IMR-90 (cell line): ENCODE results near the gene CBFA2T3. TPM values are rescaled to one million over a fixed set of nuclear protein-coding genes. Genes with fewer than 3 reads are reported as not detected.

Experiments used
- ATAC-seq: fragments of 200-7000 bp; cut with Tn5 transposase; 2 replicates; pipeline ENCODE4 v1.9.1; 2020; ENCODE audit warnings: low read depth, mild to moderate bottlenecking, moderate library complexity
- BruUV-seq: library from RNA; stranded (reverse); fragments of 400-500 nt; replicated peaks from 2 replicates; lab custom pipeline; 2021; lab: Mats Ljungman, UMichigan
- CTCF ChIA-PET: fragments of 300-600 bp; formaldehyde crosslinking; extraction: SDS; loops from one replicate; lab custom pipeline; 2021; ENCODE audit warnings: antibody characterized with exemption; lab: Yijun Ruan, JAX
- POLR2A ChIA-PET: fragments of 300-600 bp; sonication (Branson Sonifier 250); formaldehyde crosslinking; loops from one replicate; lab custom pipeline; 2022; ENCODE audit warnings: antibody characterized with exemption; ENCODE audit not compliant: unreplicated experiment; lab: Charles Lee
- DNase-seq: peaks from one replicate; pipeline ENCODE4 v3.0.0; 2013
- H2AFZ ChIP-seq: replicated peaks from 2 replicates; pipeline ENCODE3; 2013; ENCODE audit warnings: low read length, mild to moderate bottlenecking; ENCODE audit not compliant: poor library complexity
- H2AK5ac ChIP-seq: 2 replicates; pipeline ENCODE4 v1.6.1; 2013; ENCODE audit warnings: low read depth, low read length, inconsistent platforms
- H2AK9ac ChIP-seq: replicated peaks from 2 replicates; pipeline ENCODE3; 2013; ENCODE audit warnings: mild to moderate bottlenecking, low read depth, low read length, moderate library complexity; ENCODE audit not compliant: poor library complexity
- H2BK120ac ChIP-seq: 2 replicates; pipeline ENCODE4 v1.6.1; 2013; ENCODE audit warnings: low read depth, low read length, inconsistent platforms
- H2BK15ac ChIP-seq: 3 replicates; pipeline ENCODE4 v1.6.1; 2013; ENCODE audit warnings: low read depth, low read length, inconsistent platforms
- H2BK20ac ChIP-seq: 2 replicates; pipeline ENCODE4 v1.6.1; 2013; ENCODE audit warnings: low read depth, mild to moderate bottlenecking, inconsistent platforms, low read length, moderate library complexity
- H2BK5ac ChIP-seq: 2 replicates; pipeline ENCODE4 v1.6.1; 2013; ENCODE audit warnings: mild to moderate bottlenecking, low read depth, low read length, inconsistent platforms; ENCODE audit not compliant: poor library complexity, severe bottlenecking
- H3K14ac ChIP-seq: replicated peaks from 2 replicates; pipeline ENCODE4 v1.6.1; 2013; ENCODE audit warnings: low read depth, low read length, inconsistent platforms
- H3K18ac ChIP-seq: 2 replicates; pipeline ENCODE4 v1.6.1; 2013; ENCODE audit warnings: low read depth, low read length, control low read depth
- H3K23ac ChIP-seq: 2 replicates; pipeline ENCODE4 v1.6.1; 2013; ENCODE audit warnings: low read depth, low read length, inconsistent platforms
- H3K27ac ChIP-seq: 2 replicates; pipeline ENCODE4 v1.5.1; 2013; ENCODE audit warnings: mild to moderate bottlenecking, control low read depth, low read length; ENCODE audit not compliant: insufficient read depth
- H3K27me3 ChIP-seq: 2 replicates; pipeline ENCODE4 v1.6.1; 2013; ENCODE audit warnings: low read length; ENCODE audit not compliant: control insufficient read depth, insufficient read depth
- H3K36me3 ChIP-seq: 2 replicates; pipeline ENCODE4 v1.6.1; 2013; ENCODE audit warnings: low read length, mixed read lengths; ENCODE audit not compliant: control insufficient read depth, insufficient read depth
- H3K4ac ChIP-seq: 2 replicates; pipeline ENCODE4 v1.6.1; 2013; ENCODE audit warnings: low read depth, low read length, inconsistent platforms
- H3K4me1 ChIP-seq: 2 replicates; pipeline ENCODE4 v1.6.1; 2013; ENCODE audit warnings: low read length, mixed read lengths; ENCODE audit not compliant: control insufficient read depth, insufficient read depth
- H3K4me2 ChIP-seq: 2 replicates; pipeline ENCODE4 v1.6.1; 2013; ENCODE audit warnings: low read depth, mild to moderate bottlenecking, control low read depth, low read length, moderate library complexity
- H3K4me3 ChIP-seq: 2 replicates; pipeline ENCODE4 v1.5.1; 2013; ENCODE audit warnings: low read depth, mild to moderate bottlenecking, control low read depth, low read length, moderate library complexity; ENCODE audit not compliant: insufficient read depth
- H3K56ac ChIP-seq: 2 replicates; pipeline ENCODE4 v1.6.1; 2013; ENCODE audit warnings: low read length, inconsistent platforms; ENCODE audit not compliant: insufficient read depth; ENCODE audit errors: extremely low read depth
- H3K79me1 ChIP-seq, 2 experiments: 2 replicates each; pipeline ENCODE4 v1.6.1; 2013; ENCODE audit warnings: low read length in 2 of 2, inconsistent platforms in 1 of 2, low read depth in 1 of 2
- H3K9ac ChIP-seq: 2 replicates; pipeline ENCODE4 v1.6.1; 2013; ENCODE audit warnings: low read depth, low read length, control low read depth
- H3K9me1 ChIP-seq: 2 replicates; pipeline ENCODE4 v1.6.1; 2013; ENCODE audit warnings: low read length, inconsistent platforms; ENCODE audit not compliant: insufficient read depth
- H3K9me3 ChIP-seq: 2 replicates; pipeline ENCODE4 v1.6.1; 2013; ENCODE audit warnings: low read length; ENCODE audit not compliant: control insufficient read depth, insufficient read depth
- H4K20me1 ChIP-seq: 2 replicates; pipeline ENCODE4 v1.6.1; 2013; ENCODE audit warnings: low read length, inconsistent platforms; ENCODE audit not compliant: insufficient read depth
- H4K5ac ChIP-seq: 2 replicates; pipeline ENCODE4 v1.6.1; 2013; ENCODE audit warnings: mild to moderate bottlenecking, low read depth, low read length, control low read depth
- H4K8ac ChIP-seq, 2 experiments: 2 replicates each; pipeline ENCODE4 v1.6.1; 2013; ENCODE audit warnings: low read depth in 2 of 2, low read length in 2 of 2, control low read depth in 1 of 2, inconsistent platforms in 1 of 2
- H4K91ac ChIP-seq: 2 replicates; pipeline ENCODE4 v1.6.1; 2013; ENCODE audit warnings: low read depth, low read length, inconsistent platforms; ENCODE audit not compliant: insufficient read depth
- BHLHE40 ChIP-seq: fragments of 150-350 bp; IDR thresholded peaks from 2 replicates; pipeline ENCODE4 v1.6.1; 2016; ENCODE audit warnings: mild to moderate bottlenecking, low read depth, low read length
- CEBPB ChIP-seq: IDR thresholded peaks from 2 replicates; pipeline ENCODE4 v1.6.1; 2012; ENCODE audit warnings: low read depth, low read length, improper control_type of control experiment
- CHD1 ChIP-seq: IDR thresholded peaks from 2 replicates; pipeline ENCODE4 v1.6.1; 2012; ENCODE audit warnings: low read depth, low read length, improper control_type of control experiment
- CTCF ChIP-seq: conservative IDR thresholded peaks from 2 replicates; pipeline ENCODE4 v1.5.1; 2012; ENCODE audit warnings: mild to moderate bottlenecking, low read depth, low read length, improper control_type of control experiment
- ELK1 ChIP-seq: fragments of 150-350 bp; IDR thresholded peaks from 2 replicates; pipeline ENCODE4 v1.6.1; 2016; ENCODE audit warnings: low read depth, mild to moderate bottlenecking, low read length, moderate library complexity, borderline replicate concordance
- FOS ChIP-seq: fragments of 150-350 bp; IDR thresholded peaks from 2 replicates; pipeline ENCODE4 v1.6.1; 2016; ENCODE audit warnings: low read depth, low read length
- MAFK ChIP-seq: IDR thresholded peaks from 2 replicates; pipeline ENCODE4 v1.6.1; 2012; ENCODE audit warnings: low read depth, low read length, improper control_type of control experiment
- MAZ ChIP-seq: IDR thresholded peaks from 2 replicates; pipeline ENCODE4 v1.6.1; 2012; ENCODE audit warnings: low read depth, mild to moderate bottlenecking, low read length, improper control_type of control experiment, moderate library complexity, borderline replicate concordance
- MXI1 ChIP-seq: IDR thresholded peaks from 2 replicates; pipeline ENCODE4 v1.6.1; 2012; ENCODE audit warnings: low read depth, mild to moderate bottlenecking, low read length, moderate library complexity, borderline replicate concordance
- NFE2L2 ChIP-seq: fragments of 150-350 bp; IDR thresholded peaks from 2 replicates; pipeline ENCODE4 v1.6.1; 2016; ENCODE audit warnings: low read depth, mild to moderate bottlenecking, low read length
- POLR2A ChIP-seq: IDR thresholded peaks from 2 replicates; pipeline ENCODE4 v1.6.1; 2012; ENCODE audit warnings: mild to moderate bottlenecking, low read depth, low read length
- RAD21 ChIP-seq: IDR thresholded peaks from 2 replicates; pipeline ENCODE4 v1.6.1; 2012; ENCODE audit warnings: low read length, improper control_type of control experiment
- RCOR1 ChIP-seq: IDR thresholded peaks from 2 replicates; pipeline ENCODE4 v1.6.1; 2012; ENCODE audit warnings: mild to moderate bottlenecking, low read length, improper control_type of control experiment; ENCODE audit not compliant: insufficient replicate concordance
- RFX5 ChIP-seq: IDR thresholded peaks from 2 replicates; pipeline ENCODE4 v1.8.0; 2012; ENCODE audit warnings: low read depth, mild to moderate bottlenecking, low read length, moderate library complexity
- SMC3 ChIP-seq: fragments of 150-350 bp; IDR thresholded peaks from 2 replicates; pipeline ENCODE4 v1.6.1; 2016; ENCODE audit warnings: low read depth, mild to moderate bottlenecking, antibody characterized with exemption, low read length, moderate library complexity
- USF2 ChIP-seq: fragments of 150-350 bp; IDR thresholded peaks from 2 replicates; pipeline ENCODE4 v1.6.1; 2017; ENCODE audit warnings: mild to moderate bottlenecking, antibody characterized with exemption, low read length, low read depth
- whole genome bisulfite sequencing, 2 experiments: methylation state at CpG; one replicate each; pipeline versions ENCODE4 v1.1.5 to v1.1.7; 2013; ENCODE audit warnings: missing lambda C conversion rate in 2 of 2; ENCODE audit not compliant: insufficient read length in 1 of 2; ENCODE audit errors: extremely low coverage in 2 of 2; 5-methylcytosine and 5-hydroxymethylcytosine counted together
- dilution Hi-C: fragments of 300-500 bp; cut with HindIII; formaldehyde crosslinking; loops from one replicate; pipeline ENCODE4 v1.14.3; 2018; ENCODE audit warnings: low sequenced_read_pairs; ENCODE audit not compliant: unreplicated experiment
- in situ Hi-C: fragments of 300-500 bp; cut with MboI; formaldehyde crosslinking; loops from 3 replicates; pipeline ENCODE4 v1.14.3; 2019; ENCODE audit warnings: low sequenced_read_pairs, inconsistent platforms, mixed read lengths
- intact Hi-C: fragments of 100-400 bp; cut with micrococcal nuclease; formaldehyde crosslinking; loops from 2 replicates; pipeline ENCODE4 v1.10.0; 2022
- polyA plus RNA-seq, 3 experiments: library from polyadenylated mRNA; depleted of rRNA; stranded (reverse); fragments of >200 nt; gene quantifications; 2 replicates each; pipeline ENCODE4 v1.2.3, GENCODE V29; 2012; ENCODE audit warnings: low replicate concordance in 1 of 3
- total RNA-seq: library from RNA; depleted of rRNA; stranded (reverse); fragments of >200 nt; gene quantifications from 2 replicates; pipeline ENCODE4 v1.2.3, GENCODE V29; 2012

CBFA2T3 gene
- total and polyA plus RNA-seq, 2 of the 4 experiments (the other 2 are of a cell fraction) = not detected

- H3K79me1 ChIP-seq = no peaks in the 10 kb centered on the region
- ATAC-seq = no peak
- peaks cover 28% of the 10 kb centered on the region for H3K36me3 ChIP-seq
- H3K4ac ChIP-seq = no peak overlapping the region
- CTCF ChIA-PET = no interaction called here
- BruUV-seq = no TSS peak
- H2BK15ac ChIP-seq = no peak overlapping the region
- WGBS, 2 experiments = 96% methylated on average over 12 of the region's 26 CpGs; no CpG with 5 or more reads in 1 of the 2 experiments
- no peak for DNase-seq
- H3K27me3 ChIP-seq = no peaks in the 10 kb centered on the region
- peaks cover 4% of the 10 kb centered on the region; the same call in 1 of the 2 replicates for H4K20me1 ChIP-seq
- no peak overlapping the region for H3K14ac ChIP-seq
- H3K9me1 ChIP-seq = no peaks in the 10 kb centered on the region
- H2BK120ac ChIP-seq = no peak overlapping the region
- dilution Hi-C loops = no loop called here
- H3K9me3 ChIP-seq = no peaks in the 10 kb centered on the region
- H2AK9ac ChIP-seq = no peak overlapping the region
- H2BK20ac ChIP-seq = no peak overlapping the region
- H4K5ac ChIP-seq = no peak overlapping the region
- no peak overlapping the region for H2BK5ac ChIP-seq
- peaks cover 4% of the 10 kb centered on the region; the same call in 1 of the 2 replicates for H3K4me1 ChIP-seq
- no peak overlapping the region for H2AFZ ChIP-seq
- no peak overlapping the region for H3K27ac ChIP-seq
- H3K56ac ChIP-seq = no peak overlapping the region
- H2AK5ac ChIP-seq = no peak overlapping the region
- TF ChIP-seq RCOR1 = no peak
- no peak for TF ChIP-seq RFX5
- TF ChIP-seq SMC3 = no peak
- no peak for TF ChIP-seq MAFK
- TF ChIP-seq CHD1 = no peak
- no peak for TF ChIP-seq ELK1
- TF ChIP-seq NFE2L2 = no peak
- TF ChIP-seq CTCF = no peak
- no peak for TF ChIP-seq MAZ
- no peak for TF ChIP-seq RAD21
- no peak for TF ChIP-seq BHLHE40
- TF ChIP-seq FOS = no peak
- no peak for TF ChIP-seq POLR2A
- TF ChIP-seq MXI1 = no peak
- TF ChIP-seq USF2 = no peak
- TF ChIP-seq CEBPB = no peak
- in situ Hi-C loops = no loop called here
- intact Hi-C loops = no loop called here
- H4K91ac ChIP-seq = no peak overlapping the region
- no peak overlapping the region for H3K9ac ChIP-seq
- H3K4me2 ChIP-seq = no peak overlapping the region
- H3K4me3 ChIP-seq = no peak overlapping the region
- no peak overlapping the region for H4K8ac ChIP-seq
- H3K23ac ChIP-seq = no peak overlapping the region
- no peak overlapping the region for H3K18ac ChIP-seq
- POLR2A ChIA-PET = no interaction called here
Measured at GRCh38 chr16:88826070-88826840, 150.8 kb downstream of the CBFA2T3 start.
